Ishikawa (cell line): Measurements from ENCODE around the gene SLC17A8.

Experiments used
- CEBPB ChIP-seq: IDR thresholded peaks from 2 replicates; pipeline ENCODE4 v1.6.1; 2012
- CREB1 ChIP-seq: IDR thresholded peaks from 2 replicates; pipeline ENCODE4 v1.6.1; 2012; ENCODE audit warnings: low read depth
- EP300 ChIP-seq: IDR thresholded peaks from 2 replicates; pipeline ENCODE4 v1.6.1; 2012; ENCODE audit warnings: borderline replicate concordance
- FOXM1 ChIP-seq: IDR thresholded peaks from 2 replicates; pipeline ENCODE4 v1.6.1; 2012; ENCODE audit warnings: low read depth, borderline replicate concordance
- MAX ChIP-seq: IDR thresholded peaks from 2 replicates; pipeline ENCODE4 v1.6.1; 2012
- RAD21 ChIP-seq: IDR thresholded peaks from 2 replicates; pipeline ENCODE4 v1.6.1; 2012; ENCODE audit warnings: low read depth
- REST ChIP-seq: IDR thresholded peaks from 2 replicates; pipeline ENCODE4 v1.6.1; 2012; ENCODE audit warnings: low read depth, mild to moderate bottlenecking
- TAF1 ChIP-seq: IDR thresholded peaks from 2 replicates; pipeline ENCODE4 v1.6.1; 2012; ENCODE audit warnings: low read depth, mild to moderate bottlenecking
- USF1 ChIP-seq: IDR thresholded peaks from 2 replicates; pipeline ENCODE4 v1.6.1; 2012
- YY1 ChIP-seq: IDR thresholded peaks from 2 replicates; pipeline ENCODE4 v1.6.1; 2012; ENCODE audit warnings: low read depth

DNA sequence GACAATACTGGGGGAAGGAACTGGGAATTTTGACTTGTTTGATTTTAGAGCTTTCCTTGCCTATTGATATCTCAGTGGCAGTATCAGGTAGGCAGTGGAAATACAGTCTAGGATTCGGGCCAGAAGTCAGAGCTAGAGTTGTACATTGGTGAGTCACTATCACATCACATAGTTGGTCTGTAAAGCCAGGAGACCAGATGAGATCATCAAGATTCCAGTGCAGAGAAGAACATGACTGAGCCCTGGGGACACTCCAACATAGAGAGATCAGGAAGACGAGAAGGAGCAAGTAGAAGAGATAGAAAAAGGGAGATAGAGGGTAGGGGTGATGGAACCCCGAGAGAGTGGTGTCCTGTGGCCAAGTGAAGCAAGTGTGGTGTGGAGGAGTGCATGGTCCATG, 70.2 kb downstream of the SLC17A8 start:
- TF ChIP-seq TAF1 (no peak), CEBPB (no peak), CREB1 (no peak), REST (no peak), YY1 (no peak), FOXM1 (no peak), RAD21 (no peak), EP300 (no peak), MAX (no peak), USF1 (no peak)
